Measurements from ENCODE around the gene HERPUD1.

GRCh38 chr16:56941092-56941491 is 9.2 kb downstream of the HERPUD1 start:
- TF ChIP-seq CTCF (IDR thresholded peaks at IDR 0.05; ENCODE audit: borderline replicate concordance, extremely low read depth, low read length, poor library complexity, severe bottlenecking): no peak
- TF ChIP-seq EZH2 (IDR thresholded peaks at IDR 0.05; ENCODE audit: borderline replicate concordance, low read depth, low read length, severe bottlenecking): no peak
